HepG2 (cell line): ENCODE measurements around the gene NRAP. TPM values are rescaled to one million over a fixed set of nuclear protein-coding genes. Genes with fewer than 3 reads are reported as not detected.

Experiments used
- AFF4 ChIP-seq: sonication (generic); formaldehyde crosslinking; IDR thresholded peaks from 2 replicates; pipeline ENCODE4 v1.4.0; 2020; ENCODE audit warnings: missing genetic modification reagents
- ELK4 ChIP-seq: sonication (generic); formaldehyde crosslinking; IDR thresholded peaks from 2 replicates; pipeline ENCODE4 v1.9.0; 2021; ENCODE audit warnings: missing genetic modification reagents, borderline replicate concordance
- GABPA ChIP-seq, 2 experiments: IDR thresholded peaks; 2 replicates each; pipeline ENCODE4 v1.6.1; 2011 to 2016; ENCODE audit warnings: low read depth in 2 of 2, low read length in 1 of 2, missing biosample characterization in 1 of 2, missing genetic modification characterization in 1 of 2
- KDM6A ChIP-seq: IDR thresholded peaks from 2 replicates; pipeline ENCODE4 v1.6.1; 2016; ENCODE audit warnings: low read depth
- MEIS2 ChIP-seq: sonication (generic); formaldehyde crosslinking; IDR thresholded peaks from 2 replicates; pipeline ENCODE4 v1.9.0; 2021; ENCODE audit warnings: mild to moderate bottlenecking, missing genetic modification reagents
- MLLT10 ChIP-seq: sonication (generic); formaldehyde crosslinking; IDR thresholded peaks from 2 replicates; pipeline ENCODE4 v1.4.0; 2020; ENCODE audit warnings: missing genetic modification reagents
- NAIF1 ChIP-seq: sonication (generic); formaldehyde crosslinking; IDR thresholded peaks from 2 replicates; pipeline ENCODE4 v1.5.0; 2020; ENCODE audit warnings: mild to moderate bottlenecking, missing genetic modification reagents, borderline replicate concordance
- NBN ChIP-seq: fragments of 450-650 bp; conservative IDR thresholded peaks from 2 replicates; pipeline ENCODE4 v1.6.1; 2017
- NFE2L2 ChIP-seq: fragments of 150-350 bp; IDR thresholded peaks from 2 replicates; pipeline ENCODE4 v1.6.1; 2014; ENCODE audit warnings: low read length
- PAXIP1 ChIP-seq: sonication (generic); formaldehyde crosslinking; conservative IDR thresholded peaks from 2 replicates; pipeline ENCODE4 v1.4.0; 2020; ENCODE audit warnings: mild to moderate bottlenecking, missing genetic modification reagents, moderate library complexity
- THYN1 ChIP-seq: sonication (generic); formaldehyde crosslinking; IDR thresholded peaks from 2 replicates; pipeline ENCODE4 v1.8.1; 2023; ENCODE audit warnings: low read depth, mild to moderate bottlenecking, moderate library complexity, missing genetic modification reagents, borderline replicate concordance
- ZBTB4 ChIP-seq: sonication (generic); formaldehyde crosslinking; IDR thresholded peaks from 2 replicates; pipeline ENCODE4 v1.4.0; 2020; ENCODE audit warnings: missing genetic modification reagents, mild to moderate bottlenecking, borderline replicate concordance
- ZNF20 ChIP-seq: sonication (generic); formaldehyde crosslinking; IDR thresholded peaks from 2 replicates; pipeline ENCODE4 v1.4.0; 2020; ENCODE audit warnings: mild to moderate bottlenecking, moderate library complexity, missing genetic modification reagents
- ZNF451 ChIP-seq: sonication (generic); formaldehyde crosslinking; IDR thresholded peaks from 2 replicates; pipeline ENCODE4 v1.5.0; 2020; ENCODE audit warnings: mild to moderate bottlenecking, missing genetic modification reagents
- ZNF629 ChIP-seq: sonication (generic); formaldehyde crosslinking; conservative IDR thresholded peaks from 2 replicates; pipeline ENCODE4 v1.5.0; 2020; ENCODE audit warnings: missing genetic modification reagents
- ZNF652 ChIP-seq: IDR thresholded peaks from 2 replicates; pipeline ENCODE4 v1.6.1; 2016; ENCODE audit warnings: low read depth, borderline replicate concordance
- polyA plus RNA-seq, 8 experiments: library from polyadenylated mRNA; depleted of rRNA in 3 of 8; stranded (reverse) in 7 of 8; unstranded in 1 of 8; fragments of >200 nt; fragmentation: Illumina TruSeq in 4 of 8; extraction: Trizol in 4 of 8; gene quantifications; 2 replicates each; pipeline versions ENCODE4 v1.2.1 to v1.2.3, GENCODE V29; 2011 to 2016; ENCODE audit warnings: low read depth in 4 of 8, missing spikeins in 1 of 8, mixed read lengths in 1 of 8; ENCODE audit not compliant: insufficient read depth in 1 of 8
- total RNA-seq, 5 experiments: library from RNA; depleted of rRNA; stranded (reverse); fragments of >200 nt; fragmentation: Illumina TruSeq; extraction: Trizol; gene quantifications; 2 replicates each; pipeline ENCODE4 v1.2.3, GENCODE V29; 2016; ENCODE audit warnings: low read depth in 1 of 5

The NRAP gene
- total and polyA plus RNA-seq, 2 of the 13 experiments (the other 11 are each of a cell fraction or from before 2014, with no cell fraction given): not detected

GRCh38 chr10:113679463-113680189, 15.8 kb upstream of the NRAP start, which contains the start of gene CASP7 (continued):
- TF ChIP-seq AFF4 (CRISPR knock-in tag) (no peak), NBN (no peak), NAIF1 (CRISPR knock-in tag) (no peak; the same call in 1 of the 2 replicates), MLLT10 (no peak), PAXIP1 (0 out of 2 replicates have a peak, but pooled peaks have one; percentile 10), ZNF451 (CRISPR knock-in tag) (no peak; the same call in 1 of the 2 replicates), ZNF652 (no peak), ELK4 (CRISPR knock-in tag) (no peak), KDM6A (CRISPR knock-in tag) (no peak), NFE2L2 (no peak), MEIS2 (CRISPR knock-in tag) (no peak), THYN1 (CRISPR knock-in tag) (no peak), GABPA (IDR thresholded peaks at IDR 0.05; ENCODE audit: low read depth, low read length) (no peak), GABPA (CRISPR knock-in tag; IDR thresholded peaks at IDR 0.05; ENCODE audit: low read depth) (peak; percentile 23; the same call in 1 of the 2 replicates), ZNF20 (CRISPR knock-in tag) (peak; percentile 28; the same call in 1 of the 2 replicates), ZBTB4 (CRISPR knock-in tag) (no peak), ZNF629 (CRISPR knock-in tag) (no peak)
